Sciatic nerve (tissue), 2 donors: ENCODE data around the gene EPHA4. TPM values are rescaled to one million over a fixed set of nuclear protein-coding genes. Genes with fewer than 3 reads are reported as not detected.

Source experiments
- ATAC-seq: fragments of 200-7000 bp; cut with Tn5 transposase; one replicate; pipeline ENCODE4 v1.9.1; 2020; ENCODE audit warnings: mild to moderate bottlenecking, moderate library complexity
- DNase-seq: peaks from one replicate; pipeline ENCODE4 v3.0.0-alpha.2; 2020; ENCODE audit warnings: low spot score
- intact Hi-C: fragments of 100-400 bp; cut with DNase I; formaldehyde crosslinking; loops from one replicate; pipeline ENCODE4 v1.14.2; 2022
- total RNA-seq: library from RNA; stranded (reverse); fragmentation: NEBNext Ultra II Directional; extraction: Animal tissue kit (Norgen Biotek cat#: 25700); gene quantifications from one replicate; pipeline ENCODE4 v1.2.1, GENCODE V29; 2021
- donor health status: DM: no; HTN: no; CAD: no.
- donor health status: DM: no; HTN: no; CAD: no.

Gene EPHA4
- total RNA-seq, 1 donor from 2014 or later = 17.7 TPM

DNA sequence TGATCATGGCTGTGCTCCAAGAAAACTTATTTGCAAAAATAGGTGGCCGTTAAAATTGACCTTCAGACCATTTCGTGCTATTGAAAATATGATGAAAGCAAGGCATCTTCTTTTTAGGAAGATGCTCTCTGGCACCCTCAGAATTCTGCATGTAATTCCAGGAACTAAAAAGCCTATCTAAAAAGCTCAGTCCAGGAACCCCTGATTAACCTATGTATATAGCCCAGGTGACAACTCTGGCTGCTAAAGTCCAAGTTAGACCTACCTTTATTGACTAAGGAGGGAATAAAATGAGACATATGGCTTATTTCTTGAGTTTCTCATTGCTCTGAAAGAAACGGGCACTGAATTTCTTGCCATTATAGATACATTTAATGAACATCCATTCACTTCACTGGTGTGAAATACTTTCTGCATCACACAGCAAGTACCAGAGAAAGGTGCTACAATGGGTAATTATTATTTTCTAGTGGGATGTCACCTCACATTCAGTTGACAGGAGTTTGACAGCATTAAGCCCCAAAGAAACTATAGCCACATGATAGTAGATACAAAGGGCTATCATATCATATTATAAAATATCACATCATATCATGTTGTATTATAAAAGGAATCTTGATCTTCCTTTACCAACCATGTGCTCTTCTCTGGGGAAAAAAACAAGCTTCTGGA lies 83.8 kb downstream of the EPHA4 start:
- no peak for ATAC-seq
- DNase-seq = no peak
- intact Hi-C loops = no loop called here

GRCh38 chr2:221486106-221486505 lies 86.0 kb downstream of the EPHA4 start:
- intact Hi-C loops = no loop called here
- ATAC-seq (no peak), DNase-seq (no peak)

- ATAC-seq (no peak), DNase-seq (no peak)
- intact Hi-C loops = no loop called here
These were observed 86.6 kb downstream of the EPHA4 start for GRCh38 chr2:221485503-221485870.

DNA sequence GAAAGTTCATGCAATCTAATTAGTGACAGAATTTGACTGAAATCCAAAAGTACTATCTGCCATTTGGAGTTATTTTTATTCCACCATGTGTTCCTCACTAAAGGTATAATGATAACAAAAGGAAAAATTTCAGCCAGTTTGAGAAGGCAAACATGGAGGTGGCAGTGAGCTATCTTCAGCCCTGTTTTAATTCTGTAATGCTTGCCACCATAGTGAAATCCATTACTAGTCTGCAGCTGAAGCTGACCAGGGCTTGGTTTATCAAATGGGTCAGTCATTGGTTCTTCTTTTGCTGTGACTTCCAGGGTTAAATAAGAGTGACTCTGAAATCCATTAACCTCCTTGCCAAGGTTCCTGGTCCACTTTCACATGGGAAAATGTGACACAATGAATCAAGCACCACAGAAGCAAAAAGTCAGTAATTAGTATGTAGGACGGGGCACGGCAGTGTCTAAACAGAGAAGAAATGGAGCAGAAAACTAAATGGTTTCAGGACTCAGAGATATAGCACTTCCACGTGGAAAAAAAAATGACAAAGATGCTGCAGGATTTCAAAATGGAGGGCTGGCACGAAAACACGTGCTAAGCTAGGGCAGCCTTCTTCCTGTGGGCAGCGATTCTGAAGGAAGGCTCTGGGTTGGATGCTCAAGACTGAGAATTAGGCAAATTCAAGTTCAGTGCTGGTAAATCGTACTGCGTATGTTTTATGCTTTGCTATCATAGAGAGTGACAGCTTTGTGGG lies 87.2 kb downstream of the EPHA4 start:
- intact Hi-C loops = no loop called here
- DNase-seq = no peak
- ATAC-seq = no peak

DNA sequence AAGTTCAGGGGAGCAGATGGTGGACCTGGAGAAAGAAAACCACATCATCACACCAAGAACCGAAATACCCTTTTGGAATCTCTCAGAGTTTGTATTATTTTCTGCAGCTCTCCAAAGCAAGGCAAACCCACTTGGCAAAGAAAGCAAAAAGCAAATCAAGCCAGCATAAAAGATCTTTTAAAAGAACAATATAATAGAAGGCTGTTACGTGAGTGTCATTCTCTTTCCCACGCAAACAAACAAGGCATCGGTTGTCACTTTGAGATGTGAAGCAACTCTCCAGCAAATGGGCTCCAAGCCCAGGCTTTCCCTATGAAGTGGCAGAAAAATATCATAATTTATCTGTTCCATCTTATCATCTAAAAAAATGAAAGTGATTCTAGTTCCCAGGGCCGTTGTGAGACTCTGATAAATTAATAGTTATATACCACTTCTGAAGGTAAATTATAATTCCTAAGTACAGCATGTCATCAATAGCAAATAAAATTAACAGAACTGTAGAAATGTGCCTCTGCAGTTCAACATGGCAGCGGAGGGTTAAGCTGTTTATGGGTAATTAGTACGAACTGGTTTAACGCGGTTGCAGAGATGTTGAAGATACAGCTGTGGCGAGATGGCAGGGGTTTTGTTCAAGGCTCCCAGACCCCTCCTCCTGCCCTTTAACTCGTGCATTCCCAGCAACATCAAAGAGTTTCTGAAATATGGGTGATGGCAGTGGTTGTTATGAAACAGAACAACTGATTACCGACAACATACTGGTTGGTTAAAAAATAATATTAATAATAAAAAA lies 89.2 kb downstream of the EPHA4 start:
- ATAC-seq (no peak), DNase-seq (no peak)
- intact Hi-C loops = no loop called here

GRCh38 chr2:221480821-221481220 lies 91.3 kb downstream of the EPHA4 start:
- DNase-seq = no peak
- ATAC-seq = no peak
- intact Hi-C loops = no loop called here

DNA sequence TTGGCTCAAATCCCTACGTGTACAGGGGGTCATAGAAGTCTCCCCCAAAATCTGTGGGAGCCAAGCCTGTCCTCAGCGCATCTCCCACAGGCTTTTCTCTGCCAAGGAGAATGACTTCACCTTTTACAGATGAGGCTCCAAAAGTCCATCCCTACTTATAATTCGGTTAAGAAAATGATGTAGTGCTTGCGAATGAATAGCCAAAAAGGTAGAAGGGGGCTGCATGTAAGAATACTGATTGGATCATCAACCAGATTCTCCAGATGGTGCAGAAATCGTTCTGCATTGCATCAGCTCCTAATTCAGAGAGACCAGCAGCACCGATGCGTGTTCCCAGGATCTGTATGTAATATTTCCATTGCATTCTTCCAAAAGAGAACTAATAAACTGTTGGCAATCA lies 91.9 kb downstream of the EPHA4 start:
- ATAC-seq (no peak), DNase-seq (no peak)
- intact Hi-C loops = no loop called here

GRCh38 chr2:221478485-221478863 lies 93.6 kb downstream of the EPHA4 start:
- intact Hi-C loops = no loop called here
- ATAC-seq = no peak

DNA sequence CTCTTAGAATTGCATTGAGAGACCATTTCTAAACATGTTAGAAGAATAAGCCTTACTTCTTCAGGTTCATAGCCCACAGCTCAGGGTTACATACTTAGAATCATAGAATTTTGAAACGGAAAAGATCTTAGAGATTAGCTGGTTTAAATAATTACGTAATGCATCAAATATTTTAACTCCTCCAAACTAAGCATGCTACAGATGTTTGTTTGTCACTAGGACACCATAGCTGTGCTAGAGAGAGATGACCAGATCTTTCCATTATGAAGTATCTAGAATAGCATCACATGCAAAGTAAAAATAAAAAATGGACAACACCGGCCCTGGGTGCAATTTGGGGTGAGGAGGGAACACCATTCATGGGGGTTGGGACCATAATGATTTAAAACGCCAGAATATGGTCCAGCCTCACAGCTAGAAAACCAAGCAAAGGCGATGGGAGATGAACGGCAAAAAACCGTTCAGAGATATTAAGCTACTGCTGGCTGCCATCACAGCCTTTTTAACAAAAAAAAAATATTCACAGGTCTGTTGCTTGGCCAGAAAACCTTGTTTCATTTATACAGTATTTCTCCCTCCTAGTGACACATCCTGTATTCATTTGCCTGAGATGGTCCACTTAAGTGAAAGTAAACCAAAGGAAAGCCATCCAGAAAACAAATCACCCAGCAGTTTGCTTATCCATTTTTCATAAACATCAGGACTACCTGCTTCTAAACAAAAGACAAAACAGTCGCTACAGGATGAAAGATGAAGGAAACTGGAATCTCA lies 94.2 kb downstream of the EPHA4 start:
- intact Hi-C loops = no loop called here
- DNase-seq = no peak
- ATAC-seq = no peak

More at GRCh38 chr2:221478485-221478863, 93.6 kb downstream of the EPHA4 start:
- no peak for DNase-seq

DNA sequence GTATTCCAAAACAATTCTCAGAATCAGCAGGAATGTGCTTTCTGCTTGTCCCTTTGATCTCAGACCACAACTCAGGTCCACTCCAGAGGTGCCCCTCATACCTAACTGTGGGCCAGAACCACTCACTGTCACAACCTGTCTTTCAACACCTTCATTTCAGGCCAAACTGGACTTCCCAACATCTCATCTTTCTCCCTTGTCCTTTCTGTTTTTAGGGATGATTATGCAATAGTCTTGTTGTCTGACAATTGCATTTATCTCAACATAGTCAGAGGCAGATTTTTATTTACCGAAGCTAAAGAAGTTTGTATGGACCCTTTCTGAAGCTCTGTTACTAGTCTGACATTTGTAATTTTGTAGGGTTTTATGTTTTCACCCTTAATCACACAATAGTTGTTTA lies 95.9 kb downstream of the EPHA4 start:
- DNase-seq = no peak
- ATAC-seq = no peak
- intact Hi-C loops = no loop called here

DNA sequence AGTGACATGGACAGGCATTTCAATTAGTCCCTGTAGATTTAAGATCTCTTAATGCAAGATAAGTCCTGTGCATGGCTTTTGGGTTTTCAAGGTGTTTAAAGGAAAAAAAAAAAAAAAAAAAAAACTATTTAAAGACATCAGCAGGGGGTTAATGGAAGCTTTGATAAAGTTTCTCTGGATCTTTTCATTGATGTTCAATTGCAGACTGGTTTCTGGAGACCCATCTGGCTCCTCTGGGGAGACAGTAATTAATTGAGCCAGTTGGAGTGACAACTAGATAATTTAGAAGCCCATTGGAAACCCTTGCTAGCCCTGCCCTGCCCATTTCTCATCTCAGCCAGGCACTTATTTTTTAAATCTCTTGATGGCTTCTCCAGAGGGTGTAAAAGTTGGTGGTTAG lies 98.7 kb downstream of the EPHA4 start:
- ATAC-seq (no peak), DNase-seq (no peak)
- intact Hi-C loops = no loop called here

GRCh38 chr2:221468317-221468716 lies 103.8 kb downstream of the EPHA4 start:
- no peak for DNase-seq
- intact Hi-C loops = no loop called here
- ATAC-seq = no peak

DNA sequence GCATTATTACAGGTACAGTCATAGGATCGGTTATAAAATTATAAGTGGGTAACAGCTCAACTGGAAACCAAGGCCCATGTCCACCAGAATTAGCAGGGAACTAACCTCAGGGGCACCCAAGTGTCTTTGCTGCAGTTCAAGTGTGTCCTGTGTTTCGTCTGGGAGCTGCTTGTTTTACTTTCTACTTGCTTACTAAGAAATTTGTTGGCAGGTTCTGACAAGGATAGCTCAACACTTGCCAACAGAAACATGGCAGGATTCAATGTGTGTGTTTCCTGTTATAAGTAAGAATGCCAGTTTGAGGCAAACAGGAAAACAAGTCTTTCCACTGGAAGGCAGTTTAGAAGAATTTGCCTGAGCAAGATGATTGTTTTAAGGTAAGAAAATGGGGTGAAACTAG lies 104.5 kb downstream of the EPHA4 start:
- DNase-seq (no peak), ATAC-seq (peak; percentile 48)
- intact Hi-C loops = no loop called here

GRCh38 chr2:221466744-221467143 lies 105.4 kb downstream of the EPHA4 start:
- intact Hi-C loops = no loop called here
- DNase-seq (no peak), ATAC-seq (no peak)

GRCh38 chr2:221465776-221466175 lies 106.3 kb downstream of the EPHA4 start:
- DNase-seq = no peak
- no peak for ATAC-seq
- intact Hi-C loops = no loop called here

- DNase-seq (no peak), ATAC-seq (no peak)
- intact Hi-C loops = no loop called here
These were observed 107.1 kb downstream of the EPHA4 start for GRCh38 chr2:221464971-221465370.

- ATAC-seq = no peak
- intact Hi-C loops = no loop called here
- DNase-seq = no peak
These were observed 108.7 kb downstream of the EPHA4 start for GRCh38 chr2:221463241-221463896.

GRCh38 chr2:221461901-221462300 lies 110.2 kb downstream of the EPHA4 start:
- intact Hi-C loops = no loop called here
- DNase-seq (no peak), ATAC-seq (no peak)

DNA sequence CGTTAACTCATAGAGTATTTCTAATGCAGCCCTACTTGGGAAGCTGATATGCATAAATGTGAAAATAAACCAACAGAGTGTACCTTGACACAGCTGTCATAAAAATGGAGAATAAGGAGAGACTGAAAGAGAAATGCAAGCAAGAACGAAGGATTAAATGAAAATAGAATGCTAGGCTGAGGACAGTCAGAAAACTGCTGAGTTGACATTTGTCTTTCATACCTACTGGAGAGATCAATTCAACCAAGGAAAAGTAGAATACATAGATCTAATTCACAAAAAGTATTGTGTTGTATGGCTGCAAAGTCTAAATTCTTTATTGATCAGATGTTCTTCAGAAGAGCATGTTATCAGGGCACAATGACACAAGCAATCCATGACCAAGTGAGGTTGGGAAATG lies 112.0 kb downstream of the EPHA4 start:
- DNase-seq (no peak), ATAC-seq (no peak)
- intact Hi-C loops = no loop called here
